GM15510 (cell line): ENCODE measurements around the gene SH2D3A.
A peak's percentile ranks its signal among the peaks of the same experiment; 100 is the strongest.

Experiments
- POLR2A ChIP-seq: IDR thresholded peaks from 3 replicates; pipeline ENCODE4 v1.6.1; 2011; ENCODE audit warnings: borderline replicate concordance; ENCODE audit not compliant: insufficient read length; ENCODE audit errors: extremely low read depth

The SH2D3A gene

DNA sequence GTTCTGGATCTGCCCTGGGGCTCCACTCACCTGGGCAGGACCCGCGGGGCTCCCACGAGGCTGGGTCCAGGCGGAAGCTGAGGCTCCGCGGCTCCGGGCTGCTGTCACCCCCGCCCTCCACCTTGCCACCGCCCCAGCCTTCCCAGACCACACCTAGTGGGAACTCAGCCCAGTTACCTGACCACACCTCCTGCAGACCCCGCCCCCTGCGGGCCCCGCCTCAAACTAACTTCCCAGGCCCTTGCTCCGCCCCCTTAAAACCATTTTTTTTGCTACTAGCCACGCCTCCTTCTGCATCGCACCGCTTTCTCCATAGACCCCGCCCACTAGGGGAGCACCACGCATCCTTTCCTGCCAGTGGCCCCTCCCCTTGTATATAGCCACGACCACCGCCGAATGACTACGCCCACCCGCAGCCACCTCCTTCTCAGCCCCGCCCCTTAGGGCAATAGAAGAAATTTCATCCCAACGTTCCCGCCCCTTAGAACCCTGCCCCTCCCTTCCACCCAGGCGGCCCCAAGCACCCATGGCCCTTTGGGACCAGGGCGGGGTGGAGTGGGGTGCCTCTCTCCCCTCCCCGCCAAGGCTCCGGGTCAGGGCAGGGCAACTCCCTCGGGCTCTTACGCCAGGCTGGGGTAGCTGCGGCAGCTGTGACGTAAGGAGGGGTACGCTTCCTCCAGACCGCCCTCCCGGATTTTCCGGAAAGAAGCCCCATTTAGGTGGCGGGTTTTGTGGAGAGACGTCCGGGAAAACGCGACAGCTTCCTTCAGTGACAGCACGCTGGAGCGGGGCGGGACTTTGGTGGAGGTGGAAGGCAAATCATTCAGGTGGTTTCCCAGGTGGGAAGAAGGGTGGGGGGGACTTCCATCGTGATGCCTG, at the start of gene SH2D3A:
TSS of gene SH2D3A (minus strand) at position 79 of the 879 bp plus-strand sequence. CDS start 3,687 bp downstream, outside the sequence.
- peak; percentile 58 for TF ChIP-seq POLR2A

DNA sequence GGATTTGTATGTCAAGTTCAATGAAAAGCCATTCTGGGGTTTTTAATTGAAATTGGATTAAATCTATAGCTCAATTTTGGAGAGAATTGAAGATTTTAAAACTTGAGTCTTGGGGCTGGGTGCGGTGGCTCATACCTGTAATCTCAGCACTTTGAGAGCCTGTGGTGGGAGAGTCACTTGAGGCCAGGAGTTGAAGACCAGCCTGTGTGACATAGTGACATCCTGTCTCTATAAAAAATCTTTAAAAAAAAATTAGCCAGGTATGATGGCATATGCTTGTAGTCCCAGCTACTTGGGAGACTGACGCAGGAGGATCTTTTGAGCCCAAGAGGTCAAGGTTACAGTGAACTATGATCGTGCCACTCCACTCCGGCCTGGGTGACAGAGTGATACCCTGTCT, 46.4 kb upstream of the SH2D3A start:
- no peak for TF ChIP-seq POLR2A

- no peak for TF ChIP-seq POLR2A
Observed at GRCh38 chr19:6812612-6813011, 45.4 kb upstream of the SH2D3A start.

GRCh38 chr19:6811906-6812305, 44.7 kb upstream of the SH2D3A start:
- TF ChIP-seq POLR2A, result no peak

DNA sequence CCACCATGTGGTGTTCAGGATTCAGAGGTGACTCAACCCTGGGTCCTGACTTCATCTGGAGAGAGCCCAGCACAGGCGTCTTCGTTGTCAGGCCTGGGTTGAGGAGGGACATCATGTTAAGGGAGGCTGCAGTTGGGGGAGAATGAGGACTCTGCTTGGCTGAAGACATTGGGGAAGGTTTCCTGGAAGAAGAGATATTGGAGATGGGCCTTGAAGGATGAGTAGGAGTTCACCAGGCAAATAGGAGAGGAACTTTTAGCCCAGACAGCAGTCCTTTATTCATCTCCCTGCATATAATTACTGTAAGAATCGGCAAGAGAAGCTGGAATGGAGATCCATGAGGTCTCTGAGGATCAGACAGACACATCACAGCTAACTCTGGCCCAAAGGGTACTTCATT, 44.1 kb upstream of the SH2D3A start:
- no peak for TF ChIP-seq POLR2A

DNA sequence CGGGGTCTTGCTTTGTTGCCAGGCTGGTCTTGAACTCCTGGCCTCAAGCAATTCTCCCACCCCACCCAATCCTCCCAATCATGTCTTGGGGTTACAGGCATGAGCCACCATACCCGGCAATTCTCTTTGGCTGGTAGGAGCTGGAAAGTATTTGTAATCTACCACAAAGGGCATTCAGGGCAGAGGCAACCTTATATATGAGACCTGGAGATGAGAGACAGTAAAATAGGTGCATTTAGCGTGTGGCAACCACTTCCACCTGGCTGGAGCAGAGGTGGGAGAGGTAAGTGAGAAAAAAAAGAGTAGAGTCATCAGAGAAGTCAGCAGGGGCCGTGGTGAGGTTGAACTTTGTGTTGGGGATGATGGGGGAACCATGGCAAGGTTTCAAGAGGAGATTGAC, 42.0 kb upstream of the SH2D3A start:
- TF ChIP-seq POLR2A, result no peak

- no peak for TF ChIP-seq POLR2A
Observed at GRCh38 chr19:6808494-6808893, 41.3 kb upstream of the SH2D3A start.

- no peak for TF ChIP-seq POLR2A
Observed at GRCh38 chr19:6807291-6807690, 40.1 kb upstream of the SH2D3A start.

DNA sequence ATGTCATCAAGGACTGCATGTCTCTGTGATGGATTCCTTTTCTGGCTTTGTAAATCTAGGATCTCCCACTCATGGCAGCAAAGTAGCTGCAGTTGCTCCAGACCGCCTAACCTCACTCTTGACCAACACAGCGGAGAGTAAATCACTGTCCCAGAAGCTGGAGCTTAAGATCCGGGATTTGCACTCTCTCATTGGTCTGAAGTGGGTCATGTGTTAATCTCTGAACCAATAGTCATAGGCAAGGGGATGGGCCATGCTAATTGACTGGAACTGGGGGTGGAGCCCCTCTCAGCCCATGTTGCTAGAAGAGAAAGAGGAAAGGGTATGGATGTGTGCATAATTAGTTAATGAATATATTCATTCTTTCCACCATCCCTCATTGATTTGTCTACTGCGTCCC, 39.3 kb upstream of the SH2D3A start:
- no peak for TF ChIP-seq POLR2A

DNA sequence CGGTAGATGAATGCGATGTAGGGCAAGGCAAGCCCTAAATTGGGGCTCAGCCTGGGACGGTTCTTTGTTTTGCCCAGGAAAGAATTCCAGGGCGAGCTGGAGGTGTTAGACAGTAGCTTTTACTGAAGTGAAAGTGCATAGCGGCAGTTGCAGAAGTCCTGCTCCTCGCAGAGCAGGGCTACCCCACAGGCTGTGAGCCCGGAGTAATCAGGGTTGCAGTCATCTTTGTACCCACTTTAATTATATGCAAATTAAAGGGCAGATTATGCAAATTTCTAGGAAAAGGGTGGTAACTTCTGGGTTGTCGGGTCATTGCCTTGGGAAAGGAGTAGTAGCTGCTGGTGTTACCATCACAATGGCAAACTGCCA, 35.8 kb upstream of the SH2D3A start:
- peak; percentile 77 for TF ChIP-seq POLR2A

- TF ChIP-seq POLR2A, result peak; percentile 43
Observed at GRCh38 chr19:6802336-6803035, 35.3 kb upstream of the SH2D3A start.

DNA sequence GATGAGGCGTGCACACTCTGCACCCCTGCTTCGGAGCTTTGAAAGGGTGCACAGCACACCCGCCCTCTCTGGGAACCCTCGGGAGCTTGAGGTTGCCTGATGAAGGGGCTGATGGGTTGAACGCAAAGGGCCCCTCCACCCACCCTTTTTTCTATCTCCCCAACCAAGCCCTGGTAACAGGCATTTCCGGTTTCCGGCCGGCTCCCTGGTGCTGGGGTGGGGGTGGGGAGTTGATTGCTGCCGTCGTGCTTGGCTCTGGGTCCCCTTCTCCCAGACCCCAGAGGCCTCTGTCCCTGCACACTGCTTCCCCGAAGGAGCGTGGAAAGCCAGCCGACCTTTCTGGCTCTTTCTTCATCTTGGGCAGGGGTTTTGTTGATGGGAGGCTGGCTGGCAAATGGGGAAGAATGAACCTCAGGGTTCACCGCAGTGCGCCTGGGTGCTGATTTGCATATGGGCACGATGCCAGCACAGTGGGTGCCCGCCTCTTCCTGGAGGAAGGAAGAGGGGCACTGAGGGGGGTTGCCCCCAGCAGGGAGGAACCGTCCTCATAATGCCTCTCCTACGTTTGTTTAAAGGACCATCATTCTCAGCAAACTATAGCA, 34.4 kb upstream of the SH2D3A start:
- peak; percentile 54 for TF ChIP-seq POLR2A

DNA sequence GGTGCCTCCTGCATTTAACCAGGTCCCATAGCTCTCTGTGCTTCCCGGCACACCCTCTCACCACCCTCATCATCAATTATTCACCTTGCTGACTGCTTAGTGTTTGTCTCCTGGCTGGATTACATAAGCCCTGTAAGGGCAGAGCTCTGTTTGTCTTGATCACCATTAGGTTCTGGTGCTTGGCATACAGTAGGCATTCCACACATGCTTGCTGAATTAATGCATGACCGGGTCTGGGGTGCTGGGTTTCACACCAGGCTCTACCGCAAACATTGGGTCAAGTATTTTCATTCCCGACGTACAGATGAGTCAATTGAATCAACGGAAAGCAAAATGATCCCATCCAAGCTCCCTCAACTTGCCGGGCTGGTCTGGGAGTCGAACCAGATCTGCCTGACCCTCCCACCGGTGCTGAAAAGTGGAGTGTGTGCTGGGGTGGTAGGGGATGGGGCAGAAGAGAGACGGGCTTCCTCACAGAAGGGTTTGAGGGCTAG, 33.8 kb upstream of the SH2D3A start:
- no peak for TF ChIP-seq POLR2A

- no peak for TF ChIP-seq POLR2A
Observed at GRCh38 chr19:6797646-6798045, 30.4 kb upstream of the SH2D3A start.

GRCh38 chr19:6796278-6796677, 29.0 kb upstream of the SH2D3A start:
- TF ChIP-seq POLR2A, result no peak
